Rectal smooth muscle tissue (tissue), 1 donor: Measurements from ENCODE around the gene TPD52L3.

Experiments used
- H3K27ac ChIP-seq: one replicate; pipeline ENCODE4 v1.7.0; 2013; ENCODE audit warnings: low read depth, low read length, inconsistent platforms
- H3K27me3 ChIP-seq: one replicate; pipeline ENCODE4 v1.7.0; 2013; ENCODE audit warnings: low read length; ENCODE audit not compliant: control insufficient read depth, insufficient read depth
- H3K36me3 ChIP-seq: one replicate; pipeline ENCODE4 v1.7.0; 2013; ENCODE audit warnings: low read length; ENCODE audit not compliant: control insufficient read depth, insufficient read depth
- H3K4me1 ChIP-seq: one replicate; pipeline ENCODE4 v1.7.0; 2013; ENCODE audit warnings: low read length; ENCODE audit not compliant: control insufficient read depth, insufficient read depth
- H3K4me3 ChIP-seq: one replicate; pipeline ENCODE4 v1.7.0; 2013; ENCODE audit warnings: low read length
- H3K9ac ChIP-seq: one replicate; pipeline ENCODE4 v1.7.0; 2013; ENCODE audit warnings: low read length

Gene TPD52L3

GRCh38 chr9:6356441-6356840 is 28.3 kb downstream of the TPD52L3 start:
- no peaks in the 10 kb centered on the region for H3K27me3 ChIP-seq
- no peak overlapping the region for H3K27ac ChIP-seq
- H3K4me1 ChIP-seq, result no peaks in the 10 kb centered on the region
- no peaks in the 10 kb centered on the region for H3K36me3 ChIP-seq
- no peak overlapping the region for H3K4me3 ChIP-seq
- H3K9ac ChIP-seq, result no peak overlapping the region

- H3K4me1 ChIP-seq, result no peaks in the 10 kb centered on the region
- H3K36me3 ChIP-seq, result no peaks in the 10 kb centered on the region
- no peak overlapping the region for H3K9ac ChIP-seq
- H3K27ac ChIP-seq, result no peak overlapping the region
- no peaks in the 10 kb centered on the region for H3K27me3 ChIP-seq
- H3K4me3 ChIP-seq, result no peak overlapping the region
Observed at GRCh38 chr9:6356904-6357303, 28.7 kb downstream of the TPD52L3 start.

GRCh38 chr9:6367128-6367890 is 39.1 kb downstream of the TPD52L3 start:
- no peaks in the 10 kb centered on the region for H3K4me1 ChIP-seq
- no peak overlapping the region for H3K27ac ChIP-seq
- no peak overlapping the region for H3K4me3 ChIP-seq
- H3K27me3 ChIP-seq, result no peaks in the 10 kb centered on the region
- no peak overlapping the region for H3K9ac ChIP-seq
- H3K36me3 ChIP-seq, result no peaks in the 10 kb centered on the region

- Histone ChIP-seq H3K36me3 (no peaks in the 10 kb centered on the region), H3K27ac (no peak overlapping the region), H3K4me3 (no peak overlapping the region), H3K9ac (no peak overlapping the region), H3K27me3 (no peaks in the 10 kb centered on the region), H3K4me1 (no peaks in the 10 kb centered on the region)
Observed at GRCh38 chr9:6368831-6369230, 40.7 kb downstream of the TPD52L3 start.
